ENCODE measurements around the gene VSIG10L.

The VSIG10L gene

DNA sequence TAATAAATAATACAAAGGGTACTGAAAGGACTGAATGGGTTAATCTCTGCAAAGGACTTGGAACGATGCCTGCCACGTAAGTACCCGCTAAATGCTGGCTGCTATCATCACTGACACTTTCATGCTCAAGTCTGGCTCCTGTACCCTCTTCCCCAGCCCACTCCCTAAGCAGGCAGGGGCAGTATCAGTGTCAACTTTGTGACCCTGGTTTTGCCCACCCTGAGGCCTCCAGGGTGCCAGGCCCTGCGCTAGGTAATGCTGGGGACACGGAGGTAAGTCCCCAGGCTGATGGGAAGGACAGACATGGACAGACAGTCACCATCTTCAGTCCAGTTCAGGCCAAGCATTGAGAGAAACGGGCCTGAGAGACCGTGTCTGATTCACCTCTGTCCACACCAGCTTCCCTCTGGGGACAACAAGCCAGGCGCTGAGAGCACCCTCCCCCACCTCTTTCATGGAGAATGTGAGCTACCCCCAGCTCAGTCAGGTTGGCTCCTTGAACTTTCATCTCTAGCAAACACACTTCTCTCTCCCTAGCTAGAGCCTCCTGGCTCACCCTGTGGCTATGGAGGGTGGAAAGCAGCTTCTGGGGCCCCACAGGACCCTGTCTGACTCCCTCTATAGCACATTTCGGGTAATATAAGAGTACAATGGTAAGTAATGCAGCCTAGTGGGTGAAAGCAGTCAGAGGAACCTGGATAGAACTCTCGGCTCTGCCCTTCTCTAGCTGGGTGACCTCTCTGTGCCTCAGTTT is 23.4 kb upstream of the VSIG10L start:
- peak; percentile 43 for DNase-seq

DNA sequence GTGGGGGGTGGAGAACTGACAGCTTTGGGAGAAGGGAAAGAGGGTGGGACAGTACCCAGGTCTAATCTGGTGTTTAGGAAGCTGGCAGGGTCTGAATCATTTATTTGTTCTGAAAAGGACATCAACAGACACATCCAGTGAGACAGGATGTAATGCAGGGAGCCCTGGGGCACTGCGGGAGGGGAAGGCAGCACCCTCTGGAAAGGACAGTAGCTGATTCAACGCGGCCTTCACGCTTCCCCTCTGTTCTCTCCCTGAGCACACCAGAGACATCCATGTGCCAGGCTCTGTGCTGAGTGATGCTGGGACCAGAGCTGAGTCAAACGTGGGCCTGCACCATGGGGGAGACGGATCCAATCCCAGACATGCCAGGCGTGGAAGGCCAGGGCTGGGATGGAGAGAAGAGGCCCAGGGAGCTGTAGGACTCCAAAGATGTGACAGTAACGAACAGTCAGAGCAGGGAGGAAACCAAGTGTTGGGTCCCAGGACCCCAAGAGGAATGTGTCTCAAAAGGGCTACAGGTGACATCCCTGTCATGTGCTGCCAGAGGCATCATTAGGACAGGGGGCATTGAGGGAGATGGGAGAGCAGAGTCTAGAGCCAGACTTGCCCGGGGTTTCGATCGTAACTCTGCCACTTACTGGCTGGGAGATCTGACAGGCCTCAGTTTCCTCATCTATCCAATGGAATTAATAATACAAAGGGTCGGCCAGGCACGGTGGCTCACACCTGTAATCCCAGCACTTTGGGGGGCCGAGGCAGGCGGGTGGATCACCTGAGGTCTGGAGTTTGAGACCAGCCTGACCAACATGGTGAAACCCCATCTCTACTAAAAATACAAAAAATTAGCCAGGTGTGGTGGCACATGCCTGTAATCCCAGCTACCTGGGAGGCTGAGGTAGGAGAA is 22.5 kb upstream of the VSIG10L start:
- DNase-seq = no peak

DNA sequence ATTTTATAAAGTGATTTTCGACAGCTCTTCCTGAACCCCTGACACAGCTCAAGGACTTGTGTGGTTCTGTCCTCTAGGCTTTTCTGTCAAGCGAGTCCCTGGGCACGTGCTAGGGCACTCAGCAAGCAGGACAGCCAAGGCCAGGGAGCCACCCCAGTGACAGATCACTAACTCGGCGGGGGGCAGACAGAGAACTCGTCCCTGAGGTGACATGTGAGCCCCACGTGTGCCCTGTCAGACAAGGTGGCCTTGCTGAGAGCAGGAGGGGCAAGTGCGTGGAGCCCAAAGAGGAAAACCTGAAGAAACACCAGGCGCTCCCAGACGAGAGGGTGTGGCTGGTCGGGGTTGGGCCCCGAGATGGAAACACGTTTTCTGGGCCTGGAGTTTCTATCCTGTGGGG is 19.3 kb upstream of the VSIG10L start:
- DNase-seq = no peak

DNA sequence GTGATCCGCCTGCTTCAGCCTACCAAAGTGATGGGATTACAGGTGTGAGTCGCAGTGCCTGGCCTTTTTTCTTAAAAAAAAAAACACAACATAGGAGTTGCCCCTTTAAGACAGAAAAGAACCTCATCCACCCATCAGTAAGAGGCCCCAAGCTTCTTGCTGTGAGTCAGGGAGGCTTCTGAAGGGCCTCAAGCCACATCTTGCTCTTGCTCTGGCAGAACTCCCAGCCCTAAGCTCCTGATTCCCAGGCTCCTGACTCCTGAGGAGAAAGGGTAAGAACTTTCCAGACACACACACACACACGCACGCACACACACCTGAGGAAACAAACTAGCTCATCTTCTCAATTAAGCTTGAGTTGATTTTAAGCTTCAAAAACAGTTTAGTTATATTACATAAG is 17.4 kb upstream of the VSIG10L start:
- DNase-seq = no peak

DNA sequence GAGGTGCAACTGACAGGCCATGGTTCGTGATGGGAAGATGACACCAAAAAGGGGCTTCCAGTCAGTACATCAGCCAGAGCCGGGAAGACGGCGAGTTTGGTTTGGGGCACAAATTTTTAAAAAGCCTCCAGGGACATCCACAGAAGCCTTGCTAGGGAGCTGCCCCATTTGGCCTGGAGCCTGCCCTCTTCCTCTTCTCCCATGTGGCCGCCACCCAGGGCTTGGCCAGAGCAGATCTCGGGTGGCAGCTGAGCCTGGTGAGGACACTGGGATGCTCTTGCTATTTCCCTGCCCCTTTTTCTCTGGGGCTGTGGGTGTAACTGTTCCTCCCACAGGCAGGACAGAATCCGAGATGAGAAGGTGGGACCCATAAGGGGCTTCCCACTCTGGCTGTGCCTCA is 16.0 kb upstream of the VSIG10L start:
- DNase-seq = no peak

DNA sequence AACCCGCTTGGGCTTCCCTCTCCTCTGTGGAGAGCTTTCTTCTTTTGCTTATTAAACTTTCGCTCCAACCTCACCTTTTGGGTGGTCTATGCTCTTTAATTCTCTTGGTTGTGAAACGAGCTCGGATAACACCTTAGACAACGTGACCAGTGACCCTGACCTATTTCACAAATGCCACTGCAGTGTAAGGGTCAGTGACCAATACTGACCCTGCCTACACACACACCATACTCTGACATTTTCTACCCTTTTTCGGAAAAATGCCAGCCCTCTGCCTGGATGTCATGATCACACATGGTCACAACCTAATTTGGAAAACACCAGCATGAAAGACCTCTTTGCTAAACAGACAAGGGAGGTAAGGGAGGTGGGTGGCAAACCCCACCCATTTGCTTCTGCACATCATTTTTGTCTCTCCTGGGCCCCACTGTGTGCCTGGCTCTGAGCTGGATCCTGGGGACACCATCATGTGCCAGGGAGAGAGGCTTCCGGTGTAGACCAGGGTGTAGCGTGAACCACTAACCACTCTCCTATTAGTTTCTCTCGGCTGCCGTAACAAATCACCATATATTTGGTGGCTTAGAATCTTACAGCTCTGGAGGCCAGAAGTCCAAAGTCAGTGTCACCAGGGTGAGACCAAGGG is 14.3 kb upstream of the VSIG10L start:
- DNase-seq = no peak

DNA sequence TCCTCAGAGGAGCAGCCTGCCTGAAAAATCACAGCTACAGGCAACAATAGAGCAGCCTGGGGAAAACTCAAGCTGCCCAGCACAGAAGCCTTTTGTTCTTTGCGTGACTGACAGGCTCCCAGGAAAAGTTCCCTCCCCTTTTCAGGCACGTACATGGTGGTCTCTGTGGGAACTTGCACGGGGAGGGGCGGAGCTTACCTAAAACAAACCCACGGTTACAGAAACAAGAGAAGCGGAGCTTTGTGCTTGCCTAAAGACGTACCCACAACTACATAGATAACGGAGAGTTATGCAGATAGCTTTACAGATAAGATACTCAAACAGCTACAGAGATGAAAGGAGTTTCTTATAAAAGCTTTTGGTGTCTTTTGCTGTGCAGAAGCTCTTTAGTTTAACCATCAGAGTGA is 12.8 kb upstream of the VSIG10L start:
- no peak for DNase-seq

DNA sequence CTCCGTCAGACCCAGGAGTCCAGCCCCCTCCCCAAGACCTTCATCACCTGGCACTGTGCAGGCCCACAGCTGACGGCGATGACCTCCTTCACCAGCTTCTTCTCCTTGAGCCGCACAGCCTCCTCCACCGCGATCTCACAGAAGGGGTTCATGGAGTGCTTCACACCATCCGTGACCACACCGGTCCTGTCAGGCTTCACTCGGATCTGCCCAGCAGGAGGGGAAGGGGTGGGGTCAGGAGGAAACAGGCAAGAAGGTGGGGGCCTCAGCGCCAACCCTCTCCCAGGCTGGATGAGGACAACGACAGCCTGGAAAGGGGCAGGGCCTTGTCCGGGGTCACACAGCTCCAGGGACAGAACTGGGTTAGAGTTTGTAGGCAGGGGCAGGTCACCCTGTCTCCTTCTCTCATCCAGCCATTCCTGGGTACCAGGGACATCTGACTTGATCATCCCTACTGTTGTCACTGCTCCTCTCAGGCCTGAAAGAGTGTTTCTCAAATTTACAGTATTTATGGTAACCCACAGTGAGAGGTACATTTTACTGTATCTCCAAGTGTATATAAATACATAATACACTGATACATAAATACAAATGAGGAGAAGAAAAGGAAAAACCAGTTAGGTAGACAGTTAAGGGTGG is 12.3 kb upstream of the VSIG10L start:
- DNase-seq = no peak

DNA sequence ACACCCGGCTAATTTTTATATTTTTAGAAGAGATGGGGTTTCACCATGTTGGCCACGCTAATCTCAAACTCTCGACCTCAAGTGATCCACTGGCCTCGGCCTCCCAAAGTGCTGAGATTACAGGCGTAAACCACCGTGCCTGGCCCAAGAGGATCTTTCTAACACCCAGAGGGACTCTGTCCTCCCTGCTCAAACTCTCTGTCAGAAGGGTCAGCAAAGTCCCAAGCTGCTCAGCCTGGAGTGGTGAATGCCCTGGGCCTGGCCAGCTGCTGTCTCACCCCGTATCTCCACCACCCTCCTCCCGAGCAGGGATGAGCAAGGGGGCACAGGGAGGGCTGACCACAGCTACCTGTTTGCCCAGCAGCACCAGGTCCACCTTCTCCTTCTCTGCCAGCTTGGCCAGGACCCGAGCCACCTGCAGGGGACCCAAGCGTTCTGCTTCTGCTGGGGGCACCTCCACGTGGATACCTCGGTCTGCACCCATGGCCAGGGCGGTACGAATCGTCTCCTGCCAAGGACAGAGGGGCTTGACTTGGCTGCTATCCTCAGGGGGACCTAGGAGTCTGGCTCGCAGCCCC is 10.9 kb upstream of the VSIG10L start:
- DNase-seq = no peak

DNA sequence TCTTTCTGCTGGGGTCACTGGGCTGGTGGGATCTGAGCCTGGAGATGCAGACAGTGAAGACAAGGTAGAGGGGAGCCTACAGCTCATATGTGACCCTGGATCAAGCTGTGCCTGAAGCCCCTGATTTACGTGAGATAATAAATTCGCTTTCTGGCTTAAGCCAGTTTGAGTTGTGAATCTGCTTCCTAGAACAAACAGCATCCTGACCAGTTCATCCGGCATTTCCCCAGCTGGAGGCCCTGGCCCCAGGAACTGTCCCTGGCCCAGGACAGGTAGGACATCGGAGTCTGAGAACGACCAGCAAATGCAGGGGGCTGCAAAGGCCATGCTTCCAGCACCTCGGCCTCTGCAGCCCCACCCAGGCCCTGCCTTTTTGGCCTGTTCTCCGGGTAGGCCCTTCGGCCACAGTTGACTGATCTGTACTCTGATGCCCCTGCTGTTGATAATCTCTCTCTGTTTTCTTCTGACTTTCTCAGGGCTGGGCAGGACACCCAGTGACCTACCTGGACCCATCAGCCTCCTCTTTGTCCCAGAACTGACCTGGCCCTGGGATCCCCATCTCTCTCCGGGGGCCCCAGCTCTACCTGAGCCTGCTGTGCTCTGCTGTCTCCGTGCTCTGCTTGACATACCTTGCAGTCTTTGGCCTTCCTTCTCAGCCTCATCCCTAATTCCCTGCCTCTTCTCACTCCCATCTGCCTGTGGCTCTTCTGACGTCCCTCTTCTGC is 9.5 kb upstream of the VSIG10L start:
- no peak for DNase-seq

DNA sequence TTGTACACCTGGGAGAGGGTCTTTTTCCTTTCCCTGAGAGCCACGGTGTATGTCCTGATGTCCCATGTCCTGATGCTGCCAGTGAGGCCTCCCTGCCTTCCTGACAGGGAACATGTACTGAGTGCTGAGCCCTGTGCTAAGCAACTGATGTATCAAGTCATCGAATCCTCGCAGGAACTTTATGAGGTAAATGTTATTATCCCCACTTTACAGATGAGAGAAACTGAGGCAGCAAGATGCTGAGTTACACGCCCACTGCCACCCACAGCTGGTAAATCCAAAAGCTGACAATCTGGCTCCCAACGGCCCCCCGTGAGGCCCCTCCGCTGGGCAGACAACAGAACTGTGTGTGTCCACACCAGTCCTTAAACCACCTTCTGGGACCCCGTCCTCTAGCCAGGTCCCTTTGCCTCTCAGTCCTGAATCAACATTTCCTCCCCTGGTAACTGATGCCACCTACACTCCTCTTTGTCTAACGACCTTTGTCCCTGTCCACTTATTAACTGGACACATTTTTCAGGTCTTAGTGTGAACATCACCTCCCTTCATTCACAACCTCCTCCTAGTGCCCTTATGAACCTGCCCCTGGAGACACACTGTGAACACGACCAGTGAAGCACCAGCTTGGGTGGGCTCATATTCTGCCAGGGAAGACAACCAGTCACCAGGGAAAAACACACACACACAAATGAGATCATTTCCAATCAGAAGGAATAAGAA is 5.4 kb upstream of the VSIG10L start:
- no peak for DNase-seq

DNA sequence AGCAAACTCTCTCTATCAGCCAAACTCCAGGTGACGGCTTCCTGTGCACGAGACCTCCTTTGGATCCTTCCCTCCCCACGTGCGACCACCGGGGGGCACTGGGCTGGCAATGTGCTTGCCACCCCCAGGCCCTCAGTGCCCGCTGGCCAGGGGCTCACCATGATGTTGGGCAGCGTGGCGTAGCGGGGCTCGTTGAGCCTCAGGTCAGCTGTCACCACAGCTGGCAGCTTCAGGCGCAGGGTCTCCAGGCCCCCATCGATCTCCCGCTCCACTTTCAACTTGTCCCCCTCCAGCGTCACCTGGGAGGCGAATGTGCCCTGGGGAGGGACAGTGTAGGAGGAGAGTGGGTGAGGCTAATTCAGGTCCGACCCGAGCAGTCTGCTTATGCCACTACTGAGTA is 4.8 kb upstream of the VSIG10L start:
- no peak for DNase-seq

DNA sequence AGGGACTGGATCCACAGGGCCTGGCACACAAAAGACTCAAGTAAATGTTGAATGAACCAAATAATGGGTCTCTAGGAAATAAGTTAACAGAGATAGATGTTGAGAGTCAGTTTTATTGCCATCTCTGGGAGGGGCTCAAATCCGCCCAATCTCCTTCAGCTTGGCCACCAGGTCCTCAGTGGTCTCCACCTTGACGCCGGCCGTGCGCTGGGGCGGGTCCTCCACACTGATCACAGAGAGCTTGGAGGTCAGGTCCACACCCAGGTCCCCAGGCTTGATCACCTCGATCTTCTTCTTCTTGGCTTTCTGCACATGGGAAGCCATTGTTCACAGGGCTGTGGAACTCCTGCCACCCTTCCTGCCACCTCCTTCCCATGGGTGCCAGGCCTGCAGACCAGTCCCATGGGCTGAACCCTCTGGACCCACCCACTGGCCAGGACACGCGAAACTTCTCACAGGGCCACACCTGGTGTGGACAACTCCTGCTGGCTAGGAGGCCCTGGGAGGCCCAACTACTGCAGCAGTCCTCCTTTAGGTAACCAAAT is 3.2 kb upstream of the VSIG10L start:
- no peak for DNase-seq

DNA sequence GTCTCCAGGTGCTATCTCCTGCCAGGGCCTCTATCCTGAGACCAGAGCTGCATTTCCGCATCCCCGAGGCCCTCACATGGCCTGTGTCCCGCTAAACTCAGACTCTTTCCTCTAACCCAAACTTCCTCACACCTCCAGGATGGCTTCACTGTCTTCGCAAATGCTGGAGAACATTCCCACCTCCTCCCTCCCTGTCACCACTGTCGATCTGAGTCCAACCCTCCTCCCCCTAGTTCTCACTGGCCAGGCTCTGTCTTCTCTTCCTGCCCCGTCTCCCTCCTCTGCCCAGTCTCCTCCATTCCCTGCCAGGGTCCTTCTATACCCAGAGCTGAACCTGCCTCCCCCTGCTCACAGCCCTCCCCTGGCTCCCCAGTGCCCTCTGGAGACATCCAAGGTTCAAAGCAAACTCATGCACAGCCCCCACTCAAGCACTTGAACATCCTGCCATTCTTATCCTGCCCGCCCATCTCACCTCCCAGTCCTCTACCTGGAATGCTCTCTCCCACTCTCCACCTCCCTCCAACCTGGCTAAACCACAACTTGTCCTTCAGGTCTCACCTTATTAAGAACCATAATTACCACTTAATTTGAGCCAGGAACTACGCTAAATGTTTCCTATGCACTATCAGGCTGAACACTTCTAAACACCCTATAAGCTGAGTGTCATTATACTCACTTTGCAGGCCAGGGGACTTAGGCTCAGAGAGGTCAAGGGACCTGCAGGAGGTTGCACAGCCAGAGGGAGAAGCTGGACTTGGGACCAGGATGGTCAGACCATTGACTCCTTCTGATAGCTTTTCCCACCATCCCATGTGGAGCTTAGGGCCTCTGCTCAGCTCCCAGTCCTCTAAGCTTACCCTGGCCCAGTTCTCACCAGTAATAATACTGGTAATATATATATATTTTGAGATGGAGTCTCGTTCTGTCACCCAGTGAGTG is 961 bp upstream of the VSIG10L start:
- DNase-seq = no peak

DNA sequence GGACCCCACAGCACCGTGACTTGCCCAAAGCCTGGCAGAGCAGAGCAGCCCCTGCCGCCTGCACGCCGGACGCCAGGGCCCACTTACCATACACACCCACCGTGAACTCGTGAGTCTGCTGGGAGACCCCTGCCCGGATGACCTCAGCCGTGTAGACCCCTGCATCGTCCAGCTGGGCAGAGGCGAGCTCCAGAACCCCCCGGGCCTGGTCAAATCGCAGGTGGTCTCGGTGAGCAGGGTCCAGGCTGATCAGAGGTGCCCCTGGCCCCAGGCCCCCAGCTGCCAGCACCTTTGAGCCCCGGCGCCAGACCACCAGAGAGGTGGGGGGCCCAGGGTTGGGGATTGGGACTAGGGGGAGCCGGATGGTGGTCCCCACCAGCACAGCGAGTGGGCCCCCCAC is 873 bp downstream of the VSIG10L start:
- DNase-seq = no peak

DNA sequence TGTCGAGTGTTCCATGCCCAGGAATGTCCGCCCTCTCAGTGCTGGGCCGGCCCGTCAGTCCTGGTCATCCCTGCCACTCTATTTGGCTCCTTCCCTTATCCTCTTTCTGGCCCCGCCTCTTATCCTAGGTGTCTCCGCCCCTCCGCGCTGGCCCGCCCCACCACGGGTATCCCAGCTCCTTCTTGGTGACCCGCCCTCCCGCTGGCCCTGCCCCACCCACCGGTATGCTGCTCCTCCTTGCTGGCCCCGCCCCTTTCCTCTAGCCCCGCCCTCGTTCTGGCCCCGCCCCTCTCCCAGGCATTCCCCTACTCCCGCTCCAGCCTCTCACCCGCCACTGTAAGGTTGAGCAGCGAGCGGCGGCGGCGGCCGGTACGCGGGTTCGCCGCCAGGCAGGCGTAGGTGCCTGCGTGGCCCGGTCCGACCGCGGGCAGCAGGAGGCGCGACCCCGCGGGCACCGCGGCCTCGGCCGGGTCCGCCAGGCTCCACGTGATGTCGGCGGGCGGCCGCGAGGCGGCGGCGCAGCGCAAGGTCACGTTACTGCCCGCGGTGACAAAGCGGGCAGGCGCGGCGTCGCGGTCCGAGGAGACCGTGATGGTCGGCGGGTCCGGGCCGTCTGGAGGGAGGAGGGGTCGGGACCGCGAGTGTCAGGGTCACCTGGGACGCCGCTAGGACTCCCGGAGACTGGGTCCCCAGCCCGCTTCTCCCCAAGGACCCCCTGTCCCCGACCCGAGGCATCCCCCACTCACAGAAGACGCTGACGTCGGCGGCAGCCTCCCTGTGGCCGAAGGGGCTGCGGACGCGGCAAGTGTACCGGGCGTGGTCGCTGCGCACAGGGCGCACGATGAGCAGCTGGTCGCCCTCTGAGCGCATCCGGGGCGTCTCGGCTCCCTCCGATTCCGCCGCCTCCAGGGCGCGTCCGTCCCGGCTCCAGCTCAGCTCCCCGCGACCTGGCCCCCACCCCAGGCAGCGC is 2.0 kb downstream of the VSIG10L start:
- DNase-seq = peak; percentile 85

DNA sequence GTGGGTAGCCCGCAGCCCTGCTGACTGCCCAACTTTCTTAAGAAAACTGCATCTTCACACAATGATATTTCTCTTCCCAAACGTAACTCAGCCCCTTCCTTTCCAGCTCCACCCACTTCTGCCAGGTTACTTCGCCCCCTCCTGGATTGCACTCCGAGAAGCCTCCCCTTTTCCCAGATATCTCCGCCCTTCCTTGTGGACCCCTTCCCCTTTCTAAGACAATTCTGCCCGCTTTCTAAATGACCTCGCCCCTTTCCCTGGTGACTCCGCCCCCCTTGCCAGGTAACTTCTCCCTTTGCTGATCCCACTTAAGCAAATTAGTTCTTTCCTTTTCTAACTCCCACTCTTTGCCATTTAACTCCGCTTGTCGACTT is 2.6 kb downstream of the VSIG10L start:
- no peak for DNase-seq

DNA sequence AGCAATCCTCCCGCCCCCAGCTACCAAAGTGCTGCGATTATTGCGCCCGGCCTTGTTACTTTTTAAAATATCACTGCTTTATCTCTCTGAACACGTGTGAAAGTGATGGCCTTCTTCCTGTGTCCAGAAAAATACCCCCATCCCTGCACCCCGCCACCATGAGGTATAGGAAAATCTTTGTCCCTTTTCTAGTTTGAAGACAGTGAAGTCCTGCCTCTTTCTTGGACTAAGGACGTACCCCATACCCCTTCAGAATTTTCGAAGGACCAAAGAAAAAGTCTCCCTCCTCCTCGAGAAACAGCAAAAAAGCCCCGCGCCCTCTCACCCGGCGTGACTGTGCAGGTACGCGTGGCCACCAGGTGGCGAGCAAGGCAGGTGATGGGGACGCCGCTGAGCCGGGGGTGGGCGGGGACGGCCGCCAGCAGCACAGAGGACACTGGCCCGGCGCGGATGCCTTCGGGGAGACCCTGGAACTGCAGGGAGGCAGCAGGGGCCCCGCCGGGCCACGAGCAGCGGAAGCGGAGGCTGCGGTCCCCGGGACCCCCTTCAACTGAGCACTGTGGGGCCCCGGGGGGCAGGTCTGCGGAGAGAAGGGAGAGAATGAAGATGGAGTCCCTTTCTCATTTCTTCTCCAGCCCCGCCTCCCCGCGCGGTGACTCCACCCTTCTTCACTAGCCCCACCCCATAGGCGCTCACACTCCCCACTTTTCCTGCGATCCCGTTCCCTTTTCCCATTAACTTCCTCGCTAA is 3.2 kb downstream of the VSIG10L start:
- DNase-seq = peak; percentile 89
